Tibial nerve (tissue), 4 donors: ENCODE data around the gene NAA25.

Experiments
- EP300 ChIP-seq, 2 donors: sonication (generic); formaldehyde crosslinking; IDR thresholded peaks; one replicate each; pipeline ENCODE4 v1.6.1; 2017; ENCODE audit warnings: antibody characterized with exemption in 2 of 2, mild to moderate bottlenecking in 1 of 2
- TF ChIP-seq, protein P1 (sequence below), 5 experiments: fragments of 200-600 bp in 3 of 5; fragments of 450-650 bp in 2 of 5; sonication (generic) in 3 of 5; IDR thresholded peaks; one replicate each; pipeline ENCODE4 v1.5.1; 2016 to 2019; ENCODE audit warnings: antibody characterized with exemption in 5 of 5, mild to moderate bottlenecking in 3 of 5, moderate library complexity in 2 of 5

DNA sequence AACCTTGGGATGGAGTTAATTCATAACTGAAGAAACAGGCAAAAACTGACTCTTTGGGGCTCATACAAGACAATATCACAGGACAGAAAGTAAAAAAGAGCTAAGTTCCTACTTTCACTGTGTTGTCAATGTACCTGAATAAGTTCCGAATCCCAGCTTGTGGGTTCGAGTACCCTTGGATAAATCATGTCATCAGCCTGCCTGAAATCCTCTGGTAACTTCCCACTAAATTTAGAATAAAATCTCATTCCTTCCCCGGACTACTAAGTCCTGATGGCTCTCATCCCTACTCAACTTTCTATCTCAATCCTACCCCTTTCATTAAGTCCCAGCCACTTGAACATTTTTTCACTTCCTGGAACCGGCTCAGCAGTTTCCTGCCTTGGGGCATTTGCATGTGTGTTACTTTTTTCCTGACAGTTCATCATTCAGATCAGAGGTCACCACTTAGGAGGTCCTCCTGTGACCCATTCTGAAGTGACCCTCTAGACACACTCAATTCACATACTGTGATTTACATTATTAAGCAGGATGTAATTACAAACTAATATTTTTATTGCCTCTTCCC lies 82.7 kb downstream of the NAA25 start:
- TF ChIP-seq EP300 (IDR thresholded peaks at IDR 0.05): no peak
- TF ChIP-seq, protein P1, sequence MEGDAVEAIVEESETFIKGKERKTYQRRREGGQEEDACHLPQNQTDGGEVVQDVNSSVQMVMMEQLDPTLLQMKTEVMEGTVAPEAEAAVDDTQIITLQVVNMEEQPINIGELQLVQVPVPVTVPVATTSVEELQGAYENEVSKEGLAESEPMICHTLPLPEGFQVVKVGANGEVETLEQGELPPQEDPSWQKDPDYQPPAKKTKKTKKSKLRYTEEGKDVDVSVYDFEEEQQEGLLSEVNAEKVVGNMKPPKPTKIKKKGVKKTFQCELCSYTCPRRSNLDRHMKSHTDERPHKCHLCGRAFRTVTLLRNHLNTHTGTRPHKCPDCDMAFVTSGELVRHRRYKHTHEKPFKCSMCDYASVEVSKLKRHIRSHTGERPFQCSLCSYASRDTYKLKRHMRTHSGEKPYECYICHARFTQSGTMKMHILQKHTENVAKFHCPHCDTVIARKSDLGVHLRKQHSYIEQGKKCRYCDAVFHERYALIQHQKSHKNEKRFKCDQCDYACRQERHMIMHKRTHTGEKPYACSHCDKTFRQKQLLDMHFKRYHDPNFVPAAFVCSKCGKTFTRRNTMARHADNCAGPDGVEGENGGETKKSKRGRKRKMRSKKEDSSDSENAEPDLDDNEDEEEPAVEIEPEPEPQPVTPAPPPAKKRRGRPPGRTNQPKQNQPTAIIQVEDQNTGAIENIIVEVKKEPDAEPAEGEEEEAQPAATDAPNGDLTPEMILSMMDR (IDR thresholded peaks at IDR 0.05): no peak
